Hematopoietic multipotent progenitor cell treated with erythropoietin and hydrocortisone succinate and interleukin-3 and kit ligand, for 17 days (in vitro differentiated cells): Measurements from ENCODE around the gene CKB.

Source experiments
- DNase-seq: peaks from one replicate; pipeline ENCODE4 v3.0.0-alpha.2; 2015; ENCODE audit warnings: low spot score

The CKB gene

DNA sequence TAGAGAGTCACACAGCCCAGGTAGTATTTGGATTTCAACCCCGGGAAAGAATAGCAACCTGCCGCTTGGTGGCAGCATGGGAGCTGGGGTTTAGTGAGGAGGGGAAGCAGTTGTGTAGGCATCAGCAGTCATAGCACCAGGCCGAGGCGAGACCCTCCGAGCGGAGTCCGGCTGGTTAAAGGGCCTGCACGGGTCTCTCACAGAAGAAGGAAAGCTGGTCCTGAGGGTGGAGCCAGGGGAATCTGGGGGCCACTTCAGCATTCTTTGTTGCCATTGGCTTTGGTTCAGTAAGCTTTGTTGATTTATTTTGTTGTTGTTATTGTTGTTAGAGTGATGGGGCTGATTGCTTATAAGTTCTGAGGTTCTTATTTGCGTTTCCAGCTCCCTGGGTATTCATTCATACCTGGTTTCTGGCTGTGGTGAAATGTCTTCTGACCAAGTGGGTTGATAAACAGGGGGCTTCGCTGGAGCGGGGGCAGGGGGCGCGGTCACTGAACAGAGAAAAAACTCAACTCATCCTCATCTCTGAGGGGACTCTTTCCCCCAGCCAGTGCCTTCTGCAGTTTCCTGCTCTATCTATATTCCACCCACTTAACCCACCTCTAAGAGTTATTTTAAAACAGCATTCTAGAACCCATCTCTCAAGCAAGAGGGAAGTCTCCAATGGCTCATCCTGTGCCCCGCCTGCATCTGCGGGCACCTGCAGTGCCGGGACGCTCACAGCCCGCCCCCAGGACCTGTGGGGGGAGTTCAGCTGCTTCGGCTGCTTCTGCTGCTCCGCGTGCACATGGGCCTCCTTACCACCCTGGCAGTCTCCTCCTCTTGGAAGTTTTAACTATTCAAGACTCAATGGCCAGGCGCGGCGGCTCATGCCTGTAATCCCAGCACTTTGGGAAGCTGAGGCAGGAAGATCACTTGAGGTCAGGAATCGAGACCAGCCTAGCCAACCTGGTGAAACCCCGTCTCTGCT is 11.6 kb downstream of the CKB start:
- DNase-seq: no peak

DNA sequence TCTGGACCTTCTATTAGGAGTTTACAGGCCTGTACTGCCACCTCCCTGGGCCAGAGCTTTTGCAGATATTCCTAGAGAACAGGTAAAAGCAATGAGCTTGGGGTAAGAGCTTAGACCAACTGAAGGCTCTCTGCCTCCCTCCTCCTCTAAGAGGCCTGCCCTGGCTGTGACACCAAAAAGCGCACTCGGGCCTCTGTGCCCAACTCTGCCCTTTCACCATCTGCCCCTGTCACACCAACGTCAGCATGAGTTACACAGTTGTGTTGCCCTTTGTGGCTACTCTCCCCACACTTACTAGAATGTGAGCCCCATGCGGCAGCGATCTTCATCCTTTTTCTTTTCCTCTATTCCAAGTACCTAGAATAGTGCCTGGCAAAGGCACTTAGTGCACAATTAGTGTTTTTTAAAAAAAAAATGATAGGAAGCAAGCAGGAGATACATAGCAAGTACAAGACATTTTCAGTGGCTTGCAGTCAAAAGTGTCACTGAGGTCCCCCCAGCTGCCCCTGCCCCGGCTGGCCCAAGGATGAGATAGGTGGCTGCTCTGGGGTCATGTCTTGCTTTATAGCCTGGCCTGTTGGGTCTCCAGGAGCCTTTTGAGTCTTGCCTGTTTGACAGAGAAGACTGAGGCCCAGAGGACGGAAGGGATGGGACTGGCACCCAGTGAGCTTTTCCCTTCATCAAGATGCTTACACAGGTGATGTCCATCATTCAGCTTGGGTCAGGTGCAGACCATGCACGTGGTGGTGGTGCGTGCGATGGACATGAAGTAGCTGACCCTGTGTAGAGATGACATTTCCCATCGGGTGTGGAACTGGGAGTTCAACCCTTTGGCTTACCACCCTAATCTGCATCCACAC is 12.5 kb downstream of the CKB start:
- DNase-seq: no peak

DNA sequence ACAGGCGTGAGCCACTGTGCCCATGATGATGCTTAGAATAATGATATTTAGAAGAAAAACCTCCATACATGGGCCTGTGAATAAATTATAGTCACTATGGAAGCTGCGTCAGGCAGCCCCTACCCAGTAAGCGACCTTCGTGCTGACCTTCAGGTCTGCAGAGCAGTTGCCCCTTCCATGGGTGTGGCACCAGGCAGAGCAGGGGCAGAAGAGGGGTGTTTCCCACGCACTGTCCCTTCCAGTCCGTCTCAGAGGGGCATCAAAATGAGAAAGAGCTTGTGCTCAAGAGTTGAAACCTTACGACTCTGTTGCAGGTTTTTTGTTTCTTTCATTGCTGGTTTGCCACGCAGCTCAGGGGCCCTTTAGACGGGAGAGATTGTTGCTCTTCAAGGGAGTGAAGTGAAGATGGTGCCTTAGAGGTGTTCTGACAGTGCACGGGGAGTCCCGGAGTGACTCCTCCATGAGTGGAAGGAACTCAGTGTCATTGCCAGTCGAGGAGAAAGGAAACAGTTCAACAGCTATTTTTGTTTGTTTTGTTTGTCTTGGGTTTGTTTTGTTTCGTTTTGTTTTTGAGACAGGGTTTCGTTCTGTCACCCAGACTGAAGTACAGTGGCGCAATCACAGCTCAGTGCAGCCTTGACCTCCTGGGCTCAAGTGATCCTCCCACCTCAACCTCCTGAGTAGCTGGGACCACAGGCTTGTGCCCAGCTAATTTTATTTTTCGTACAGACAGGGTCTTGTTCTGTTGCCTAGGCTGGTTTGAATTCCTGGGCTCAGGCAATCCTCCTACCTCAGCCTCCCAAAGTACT is 13.9 kb downstream of the CKB start:
- DNase-seq: no peak

DNA sequence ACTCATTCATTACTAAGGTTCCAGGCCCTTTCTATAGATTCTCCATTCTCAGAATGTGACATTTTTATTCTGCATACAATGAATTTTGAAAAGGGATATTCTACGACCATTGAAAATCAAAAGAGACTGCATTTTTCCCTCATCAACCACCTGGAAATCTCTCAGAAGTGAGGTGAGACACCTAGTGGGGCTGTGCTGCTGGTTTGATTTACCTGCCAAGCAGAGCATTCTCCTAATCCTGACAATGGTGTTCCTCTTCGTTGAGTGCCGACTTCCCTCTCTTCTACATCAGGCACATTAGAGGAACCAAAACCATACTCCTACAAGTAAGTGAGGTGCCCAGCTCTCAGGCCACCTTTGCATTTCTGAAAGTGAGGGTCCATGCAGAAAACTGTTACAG is 14.9 kb downstream of the CKB start:
- DNase-seq: no peak

DNA sequence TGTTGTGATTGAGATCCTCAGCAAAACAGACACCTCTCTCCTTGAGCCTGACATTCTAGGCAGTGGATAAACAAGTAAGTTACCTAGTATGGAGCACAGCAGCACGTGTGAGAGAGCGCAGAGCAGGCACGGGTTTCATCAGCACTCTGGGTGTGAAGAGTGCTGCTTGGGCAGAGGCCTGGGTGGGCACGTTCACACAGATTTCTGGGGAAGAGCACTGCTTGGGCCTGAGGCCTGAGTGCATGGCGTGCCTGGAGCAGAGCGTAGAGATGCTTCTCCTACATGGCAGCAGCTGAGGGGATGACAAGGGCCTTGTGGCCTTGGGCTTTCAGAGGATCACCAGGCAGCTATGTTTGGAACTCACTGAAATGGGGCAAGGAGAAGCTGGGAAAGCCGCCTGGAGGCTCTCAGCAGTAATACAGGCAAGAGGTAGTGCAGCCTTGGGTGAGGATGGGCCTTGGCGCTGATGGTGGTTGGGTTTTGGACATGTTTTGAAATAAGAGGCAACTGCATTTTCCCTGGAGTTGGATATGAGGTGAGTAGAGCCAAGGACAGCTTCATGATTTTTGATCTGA is 17.6 kb downstream of the CKB start:
- no peak for DNase-seq

DNA sequence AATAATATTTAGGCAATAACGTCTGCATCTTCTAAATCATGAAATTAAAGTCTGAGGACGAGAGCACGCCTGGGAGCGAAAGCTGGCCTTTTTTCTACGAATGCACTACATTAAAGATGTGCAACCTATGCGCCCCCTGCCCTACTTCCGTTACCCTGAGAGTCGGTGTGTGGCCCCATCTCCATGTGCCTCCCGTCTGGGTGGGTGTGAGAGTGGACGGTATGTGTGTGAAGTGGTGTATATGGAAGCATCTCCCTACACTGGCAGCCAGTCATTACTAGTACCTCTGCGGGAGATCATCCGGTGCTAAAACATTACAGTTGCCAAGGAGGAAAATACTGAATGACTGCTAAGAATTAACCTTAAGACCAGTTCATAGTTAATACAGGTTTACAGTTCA is 19.3 kb downstream of the CKB start:
- no peak for DNase-seq

DNA sequence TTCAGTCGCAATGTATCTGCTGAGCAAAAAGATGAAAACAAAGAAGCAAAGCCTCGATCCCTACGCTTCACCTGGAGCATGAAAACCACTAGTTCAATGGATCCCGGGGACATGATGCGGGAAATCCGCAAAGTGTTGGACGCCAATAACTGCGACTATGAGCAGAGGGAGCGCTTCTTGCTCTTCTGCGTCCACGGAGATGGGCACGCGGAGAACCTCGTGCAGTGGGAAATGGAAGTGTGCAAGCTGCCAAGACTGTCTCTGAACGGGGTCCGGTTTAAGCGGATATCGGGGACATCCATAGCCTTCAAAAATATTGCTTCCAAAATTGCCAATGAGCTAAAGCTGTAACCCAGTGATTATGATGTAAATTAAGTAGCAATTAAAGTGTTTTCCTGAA is 19.8 kb downstream of the CKB start:
- no peak for DNase-seq

DNA sequence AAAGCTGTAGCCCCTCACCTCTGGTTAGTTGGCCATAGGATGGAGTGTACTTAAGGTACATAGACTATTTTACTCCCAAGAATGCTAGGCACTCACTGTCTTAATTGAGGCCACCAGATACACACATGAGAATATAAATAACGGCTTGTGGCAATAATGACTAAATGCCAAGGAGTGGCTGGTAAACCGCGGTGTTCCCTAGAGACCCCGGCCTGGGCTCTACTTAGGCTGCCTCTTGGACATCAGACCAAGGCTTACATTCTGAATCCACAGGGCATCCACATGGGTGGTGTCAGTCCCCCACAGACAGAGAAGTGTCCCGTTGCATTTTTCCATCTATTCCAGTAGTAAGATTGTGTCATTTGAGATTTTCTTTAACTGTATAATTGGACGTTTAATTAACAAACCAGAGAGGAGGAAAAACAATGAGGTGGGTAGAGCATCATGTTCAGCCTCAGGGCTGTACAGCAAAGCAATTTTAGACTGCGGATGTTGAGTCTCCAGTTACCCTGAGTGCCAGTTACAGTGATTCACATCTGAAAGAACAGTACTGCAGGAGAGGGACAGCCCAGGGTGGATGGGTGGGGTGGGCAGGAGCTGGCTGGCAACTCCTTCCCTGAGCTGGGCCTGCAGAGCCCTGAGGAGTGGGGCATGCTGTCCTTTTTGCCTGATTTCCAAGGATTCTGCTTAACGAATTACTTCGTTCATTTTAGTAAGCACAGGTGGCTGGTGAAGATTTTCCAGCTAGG is 20.5 kb downstream of the CKB start:
- no peak for DNase-seq

DNA sequence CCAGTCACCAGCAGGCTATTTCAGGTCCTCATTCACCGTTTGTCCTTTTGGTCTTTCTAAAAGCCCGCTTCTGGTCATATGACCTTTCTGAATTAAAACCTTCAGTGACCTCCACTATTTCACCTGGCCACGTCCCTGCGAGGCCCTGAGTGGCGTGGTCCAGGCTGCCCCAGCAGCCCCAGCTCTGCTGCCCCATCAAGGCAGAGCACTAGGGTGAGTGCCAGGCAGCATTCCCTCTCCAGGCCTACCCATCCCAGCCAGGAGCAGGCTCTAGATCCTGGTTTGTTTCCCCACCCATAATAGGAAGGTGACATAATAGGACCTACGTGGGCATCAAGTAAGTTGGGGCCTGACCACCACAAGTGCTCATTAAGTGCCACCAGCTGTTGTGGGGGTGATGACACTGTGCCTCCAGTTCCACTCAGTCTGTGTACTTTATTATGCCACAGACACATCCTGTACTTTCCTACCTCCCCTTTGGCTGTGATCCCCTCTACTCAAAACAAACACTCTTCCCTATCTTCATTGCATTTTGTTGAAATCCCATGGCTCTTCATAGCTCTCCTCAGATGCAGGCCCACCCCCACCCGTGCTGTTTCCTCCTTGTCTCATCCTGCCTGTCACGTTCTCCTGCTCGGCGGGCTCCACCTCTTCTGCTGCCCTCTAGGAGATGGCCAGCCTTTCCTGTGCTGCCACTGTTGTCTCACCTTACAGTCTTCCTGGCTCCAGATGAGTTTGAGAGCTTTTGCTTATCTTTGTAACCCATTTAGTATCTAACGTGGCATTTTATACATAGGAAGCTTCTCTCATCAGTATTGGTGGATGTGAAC is 21.4 kb downstream of the CKB start:
- no peak for DNase-seq

DNA sequence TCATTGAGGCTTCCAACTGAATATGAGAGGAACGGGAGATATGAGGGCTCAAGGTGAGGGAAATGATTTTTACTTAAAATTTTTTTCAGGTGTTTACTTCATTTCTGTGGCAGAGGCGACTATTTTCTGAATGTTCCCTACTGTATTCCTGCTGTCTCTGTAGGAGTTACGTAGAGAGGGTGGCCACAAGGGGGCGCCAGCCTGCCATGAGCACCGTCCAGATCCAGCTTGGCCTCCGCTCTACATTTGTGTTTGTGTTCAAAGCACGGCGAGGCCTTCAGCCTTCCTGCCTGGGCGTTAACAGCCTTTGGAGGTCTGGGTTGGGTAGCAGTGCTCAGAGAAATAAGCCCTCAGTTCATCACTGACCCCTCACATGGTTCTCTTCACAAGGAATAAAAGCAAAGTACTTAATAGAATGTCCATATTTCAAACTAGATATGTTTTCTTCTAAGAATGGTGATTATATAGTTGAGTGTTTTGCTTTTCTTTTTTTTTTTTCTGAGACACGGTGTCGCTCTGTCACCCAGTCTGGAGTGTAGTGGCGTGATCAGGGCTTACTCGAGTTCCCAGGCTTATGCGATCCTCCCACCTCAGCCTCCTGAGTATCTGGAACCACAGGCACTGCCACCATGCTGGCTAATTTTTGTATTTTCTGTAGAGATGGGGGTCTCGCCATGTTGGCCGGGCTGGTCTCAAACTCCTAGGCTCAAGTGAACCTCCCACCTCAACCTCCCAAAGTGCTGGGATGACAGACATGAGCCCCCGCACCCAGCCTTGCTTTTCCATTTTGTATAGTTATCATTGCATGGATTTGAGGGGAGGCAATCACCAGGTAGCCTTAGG is 22.3 kb downstream of the CKB start:
- DNase-seq: peak; percentile 85

DNA sequence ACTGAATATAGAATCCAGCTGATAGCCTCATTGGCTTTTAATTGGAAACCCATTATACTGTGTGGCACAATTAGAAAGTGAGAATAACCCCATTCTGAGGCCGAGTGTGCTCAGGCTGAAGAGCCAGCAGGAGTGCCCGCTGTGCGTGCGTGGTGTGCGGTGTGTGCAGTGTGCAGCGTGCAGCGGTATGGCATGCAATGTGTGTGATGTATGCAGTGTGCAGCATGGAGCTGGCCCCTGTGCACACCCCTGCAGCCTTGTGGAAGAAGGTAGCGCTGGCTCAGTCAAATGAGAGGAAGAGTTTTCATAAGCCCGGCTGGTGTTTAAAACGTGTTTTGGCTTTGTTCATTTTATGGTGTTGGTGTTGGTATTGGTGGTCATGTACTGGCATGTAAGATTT is 22.9 kb downstream of the CKB start:
- DNase-seq: no peak

DNA sequence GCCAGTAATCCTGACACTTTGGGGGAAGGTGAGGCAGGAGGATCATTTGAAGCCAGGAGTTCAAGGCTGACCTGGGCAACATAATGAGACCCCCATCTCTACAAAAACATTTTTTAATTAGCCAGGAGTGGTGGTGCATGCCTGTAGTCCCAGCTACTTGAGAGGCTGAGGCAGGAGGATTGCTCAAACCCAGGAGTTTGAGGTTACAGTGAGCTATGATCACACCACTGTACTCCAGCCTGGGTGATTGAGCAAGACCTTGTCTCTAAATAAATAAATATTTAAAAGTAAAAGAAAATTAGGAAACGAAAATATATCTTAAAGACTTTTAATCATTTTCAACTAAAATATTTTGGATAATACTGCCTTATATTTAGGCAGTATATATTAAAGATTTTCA is 25.9 kb downstream of the CKB start:
- no peak for DNase-seq

DNA sequence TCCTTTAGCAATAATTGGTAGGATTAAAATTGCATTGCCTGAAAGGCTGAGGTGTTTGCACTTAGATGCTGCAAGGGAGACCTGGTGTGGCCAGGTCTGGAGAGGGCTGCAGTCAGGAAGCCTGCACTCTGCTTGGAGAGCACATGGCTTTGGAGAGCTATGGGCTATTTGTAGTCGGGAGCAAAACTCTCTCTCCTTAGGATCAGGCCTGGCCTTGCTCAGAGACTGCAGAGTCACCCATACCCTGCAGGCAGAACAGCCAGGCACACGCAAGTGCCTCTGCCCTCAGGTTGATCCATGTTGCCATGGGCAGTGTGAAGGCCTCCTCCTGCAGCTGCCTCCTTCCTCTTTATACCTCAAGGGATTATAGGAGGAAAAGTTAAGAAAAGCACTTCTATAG is 26.8 kb downstream of the CKB start:
- no peak for DNase-seq

DNA sequence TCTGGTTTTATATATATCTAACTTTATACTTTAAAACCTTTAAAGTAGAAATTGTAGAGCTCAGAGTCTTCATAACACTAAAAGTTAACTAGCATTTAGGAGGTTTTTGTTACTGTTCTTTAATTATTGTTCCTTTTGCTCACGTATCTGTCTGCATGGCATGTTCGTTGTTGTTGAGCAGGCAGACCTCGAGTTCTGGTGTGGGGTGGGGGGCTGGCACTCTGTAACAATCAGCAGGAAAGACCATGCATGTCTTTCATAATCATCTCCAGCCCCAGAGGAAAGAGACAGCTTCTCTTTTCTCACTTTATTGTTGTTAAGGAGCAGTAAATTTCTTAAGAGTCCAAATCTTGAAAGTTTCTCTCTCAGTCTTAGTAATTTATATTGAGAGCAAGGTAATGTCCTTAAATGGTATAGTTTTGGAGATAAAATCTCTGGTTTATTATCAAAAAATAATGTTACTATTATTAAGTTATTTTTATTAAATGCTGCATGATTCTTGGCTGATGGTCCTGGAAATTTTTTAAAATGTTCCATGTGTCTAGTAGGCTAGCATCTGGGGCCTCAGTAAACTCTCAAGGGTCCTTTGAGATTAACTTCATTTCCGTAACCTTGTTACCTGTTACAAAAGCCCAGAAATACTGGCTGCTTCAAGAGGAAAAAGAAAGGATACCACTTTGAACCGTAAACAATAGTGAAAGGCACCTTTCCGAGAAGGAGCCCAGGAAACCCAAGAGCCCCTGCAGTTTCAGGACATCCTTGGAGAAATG is 30.3 kb downstream of the CKB start:
- no peak for DNase-seq

DNA sequence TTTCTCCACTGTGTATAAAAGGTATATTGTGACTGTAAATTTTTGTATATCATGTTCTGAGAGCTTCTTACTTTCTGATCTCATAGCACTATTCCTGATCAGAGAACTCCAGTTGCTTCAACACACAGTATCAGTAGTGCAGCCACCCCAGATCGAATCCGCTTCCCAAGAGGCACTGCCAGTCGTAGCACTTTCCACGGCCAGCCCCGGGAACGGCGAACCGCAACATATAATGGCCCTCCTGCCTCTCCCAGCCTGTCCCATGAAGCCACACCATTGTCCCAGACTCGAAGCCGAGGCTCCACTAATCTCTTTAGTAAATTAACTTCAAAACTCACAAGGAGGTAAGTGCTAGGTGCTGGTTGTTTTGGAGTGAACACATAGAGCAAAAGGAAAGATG is 30.9 kb downstream of the CKB start:
- no peak for DNase-seq

DNA sequence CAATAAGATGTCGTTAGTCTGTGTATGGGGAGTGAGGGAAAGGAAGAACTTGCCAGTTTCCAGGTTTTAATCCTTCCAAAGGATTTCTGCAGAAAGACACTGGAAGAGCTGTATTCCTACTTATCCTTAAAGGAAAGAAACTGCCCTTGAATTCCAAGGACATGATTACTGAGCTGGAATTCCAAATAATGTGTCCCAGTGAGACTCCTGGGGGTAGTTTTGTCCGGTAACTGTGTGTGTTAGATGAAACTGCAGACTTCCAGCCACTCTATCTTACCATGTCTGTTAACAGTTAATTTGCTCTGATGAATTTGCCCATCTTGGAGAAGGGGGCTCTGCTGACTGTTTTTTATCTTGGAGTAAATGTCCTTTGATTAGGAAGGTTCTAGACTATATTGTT is 33.0 kb downstream of the CKB start:
- DNase-seq: no peak

DNA sequence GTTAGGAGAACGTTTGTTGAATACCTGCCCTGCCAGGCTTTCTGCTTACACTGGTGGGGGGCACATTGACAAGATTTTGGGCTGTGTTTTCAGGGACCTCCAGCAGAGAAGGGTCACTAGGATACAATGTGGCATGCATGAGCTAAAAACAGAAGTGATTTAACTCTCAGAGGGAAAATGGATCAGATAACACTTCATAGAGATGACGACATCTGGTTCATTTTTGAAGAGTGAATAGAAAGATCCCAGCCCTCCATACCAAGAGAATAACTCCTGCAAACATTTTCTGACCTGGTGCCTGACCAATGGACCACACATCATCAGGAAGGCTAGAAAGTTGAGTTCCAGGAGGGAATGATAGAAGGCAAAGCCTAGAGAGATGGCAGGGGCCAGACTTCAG is 33.7 kb downstream of the CKB start:
- no peak for DNase-seq

DNA sequence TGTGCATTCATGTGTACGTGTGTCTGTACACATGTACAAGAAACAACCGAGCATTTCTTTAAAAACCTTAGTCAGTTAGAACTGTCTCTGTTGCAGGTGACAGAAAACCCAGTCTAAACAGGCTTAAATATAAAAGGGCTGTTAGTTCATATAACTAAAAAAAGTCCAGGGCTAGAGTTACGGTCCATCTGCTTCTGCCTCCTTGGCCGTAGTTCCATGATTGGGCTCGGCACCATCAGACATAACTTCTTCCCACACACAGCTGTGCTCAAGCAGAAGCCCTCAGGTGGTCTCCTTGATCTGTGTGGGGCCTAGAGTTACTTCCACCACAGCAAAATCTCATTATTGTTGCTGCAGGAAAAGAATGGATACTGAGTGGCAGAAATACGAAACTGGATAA is 34.6 kb downstream of the CKB start:
- no peak for DNase-seq

DNA sequence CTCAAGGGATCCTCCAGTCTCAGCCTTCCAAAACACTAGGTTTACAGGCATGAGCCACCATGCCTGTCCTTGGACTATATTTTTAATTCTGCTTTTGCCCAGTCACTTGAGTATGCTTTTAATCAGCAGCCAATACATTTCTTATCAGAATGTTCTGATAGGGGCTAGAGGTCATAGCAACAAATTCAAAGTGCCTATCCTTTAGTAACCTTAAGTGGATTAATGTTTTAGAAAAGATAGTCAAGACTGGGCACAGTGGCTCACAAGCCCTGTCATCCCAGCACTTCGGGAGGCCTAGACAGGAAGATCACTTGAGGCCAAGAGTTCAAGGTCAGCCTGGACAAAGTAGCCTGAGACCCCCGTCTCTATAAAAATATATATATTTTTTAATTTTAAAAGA is 37.1 kb downstream of the CKB start:
- no peak for DNase-seq
